ENCODE measurements around the gene UTP25. TPM values are rescaled to one million over a fixed set of nuclear protein-coding genes. Genes with fewer than 3 reads are reported as not detected.

UTP25 gene
- total RNA-seq, 1 experiment from 2014 or later: 9.5 TPM

DNA sequence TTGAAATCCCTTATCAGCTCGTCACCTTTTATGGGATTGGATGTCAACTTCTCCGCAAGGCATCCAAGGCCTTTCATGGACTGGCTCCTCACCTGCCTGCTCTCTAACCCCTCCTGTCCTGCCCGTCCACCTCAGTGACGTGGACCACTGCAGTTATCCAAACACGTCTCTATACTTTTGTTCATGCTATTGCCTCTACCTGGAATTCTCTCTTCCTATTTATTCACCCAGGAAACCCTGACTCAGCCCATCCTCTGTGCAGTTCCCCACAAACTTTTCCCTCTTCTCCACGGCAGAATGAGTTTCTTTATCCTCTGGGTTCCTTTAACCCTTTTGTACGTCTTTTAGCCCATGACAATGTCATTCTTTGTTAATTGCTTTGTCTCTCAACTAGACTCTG, 5.1 kb upstream of the UTP25 start:
- CTCF ChIA-PET: interaction anchor here (2.4 kb wide), 1 partner anchor 17 kb away, joined by 16 read pairs; the partner anchor contains the start of gene IRF6
- no peaks in the 10 kb centered on the region for H3K36me3 ChIP-seq (ENCODE audit: control insufficient read depth, insufficient read depth, low read length)
- no peak overlapping the region for H3K4me3 ChIP-seq (ENCODE audit: low read depth, low read length)
- Mint-ChIP-seq H3K4me1 (ENCODE audit: low read depth, unreplicated experiment) (peaks cover 29% of the 10 kb centered on the region), H3K36me3 (ENCODE audit: insufficient read depth, unreplicated experiment) (no peaks in the 10 kb centered on the region), H3K4me3 (ENCODE audit: unreplicated experiment) (peak overlapping the region; percentile 2), H3K27me3 (ENCODE audit: insufficient read depth, unreplicated experiment) (peaks cover 2% of the 10 kb centered on the region), H3K27ac (ENCODE audit: unreplicated experiment) (no peak overlapping the region), H3K9me3 (ENCODE audit: unreplicated experiment) (no peaks in the 10 kb centered on the region)
- H3K4me1 ChIP-seq: peaks cover 17% of the 10 kb centered on the region
- POLR2A ChIA-PET: interaction anchor here (1.0 kb wide), 1 partner anchor 17 kb away, joined by 3 read pairs; the partner anchor contains the start of gene IRF6
- H3K9me3 ChIP-seq: no peaks in the 10 kb centered on the region
- intact Hi-C loops (cut with micrococcal nuclease; ENCODE audit: unreplicated experiment): loop anchor here (1.0 kb wide), 1 partner anchor 16 kb away; the partner anchor contains the start of gene IRF6
- no peak for DNase-seq
- H3K27me3 ChIP-seq (replicated peaks; ENCODE audit: control insufficient read depth, insufficient read depth, low read length): no peaks in the 10 kb centered on the region
- TF ChIP-seq, protein P1, sequence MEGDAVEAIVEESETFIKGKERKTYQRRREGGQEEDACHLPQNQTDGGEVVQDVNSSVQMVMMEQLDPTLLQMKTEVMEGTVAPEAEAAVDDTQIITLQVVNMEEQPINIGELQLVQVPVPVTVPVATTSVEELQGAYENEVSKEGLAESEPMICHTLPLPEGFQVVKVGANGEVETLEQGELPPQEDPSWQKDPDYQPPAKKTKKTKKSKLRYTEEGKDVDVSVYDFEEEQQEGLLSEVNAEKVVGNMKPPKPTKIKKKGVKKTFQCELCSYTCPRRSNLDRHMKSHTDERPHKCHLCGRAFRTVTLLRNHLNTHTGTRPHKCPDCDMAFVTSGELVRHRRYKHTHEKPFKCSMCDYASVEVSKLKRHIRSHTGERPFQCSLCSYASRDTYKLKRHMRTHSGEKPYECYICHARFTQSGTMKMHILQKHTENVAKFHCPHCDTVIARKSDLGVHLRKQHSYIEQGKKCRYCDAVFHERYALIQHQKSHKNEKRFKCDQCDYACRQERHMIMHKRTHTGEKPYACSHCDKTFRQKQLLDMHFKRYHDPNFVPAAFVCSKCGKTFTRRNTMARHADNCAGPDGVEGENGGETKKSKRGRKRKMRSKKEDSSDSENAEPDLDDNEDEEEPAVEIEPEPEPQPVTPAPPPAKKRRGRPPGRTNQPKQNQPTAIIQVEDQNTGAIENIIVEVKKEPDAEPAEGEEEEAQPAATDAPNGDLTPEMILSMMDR (IDR thresholded peaks at IDR 0.05; ENCODE audit: insufficient read depth in 1 of 2, low read depth in 1 of 2, low read length in 1 of 2, severe bottlenecking in 1 of 2, unreplicated experiment in 1 of 2): no peak
- BruUV-seq (replicated peaks): no TSS peak

DNA sequence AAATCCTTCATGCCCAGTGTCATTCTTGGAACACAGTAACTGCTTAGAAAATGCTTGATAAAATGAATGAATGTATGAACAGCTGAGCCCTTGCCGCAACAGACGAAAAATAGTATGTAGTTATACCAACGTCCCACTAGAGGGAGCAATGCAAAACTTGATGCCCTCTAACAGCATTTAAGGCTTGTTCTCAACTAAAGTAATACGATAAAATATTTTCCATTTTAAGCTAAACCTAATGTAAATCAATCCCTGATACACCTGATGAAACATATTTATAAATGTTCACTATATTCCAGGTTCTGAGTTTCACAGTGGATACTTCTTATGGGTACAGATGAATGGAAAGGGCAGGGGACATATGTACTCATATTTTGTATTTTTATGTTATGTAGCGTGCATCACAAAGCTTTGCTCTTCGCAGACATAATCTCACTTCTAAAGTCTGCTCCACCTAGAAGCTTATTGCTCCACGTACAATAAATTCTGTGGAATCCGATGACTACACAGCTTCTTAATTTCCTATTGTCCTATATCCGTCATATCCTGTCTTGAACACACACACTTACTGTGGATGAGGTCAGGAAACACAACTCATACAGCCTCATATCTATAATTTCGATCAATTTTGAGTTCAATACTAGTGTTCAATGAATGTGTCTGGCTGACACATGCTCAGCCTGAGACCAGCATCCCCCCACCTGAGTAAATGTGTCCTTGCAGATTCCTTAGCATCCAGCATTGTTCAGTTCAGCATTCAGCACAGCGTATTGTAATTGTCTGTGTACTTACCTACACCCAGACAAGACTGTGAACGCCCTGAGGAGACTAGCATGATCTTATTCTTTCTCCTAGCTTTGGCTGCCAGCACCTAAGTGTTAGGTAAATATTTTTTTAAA, 4.4 kb upstream of the UTP25 start:
- Mint-ChIP-seq H3K4me1 (ENCODE audit: low read depth, unreplicated experiment) (peaks cover 31% of the 10 kb centered on the region), H3K27ac (ENCODE audit: unreplicated experiment) (no peak overlapping the region), H3K9me3 (ENCODE audit: unreplicated experiment) (no peaks in the 10 kb centered on the region), H3K4me3 (ENCODE audit: unreplicated experiment) (peak overlapping the region; percentile 2), H3K36me3 (ENCODE audit: insufficient read depth, unreplicated experiment) (no peaks in the 10 kb centered on the region), H3K27me3 (ENCODE audit: insufficient read depth, unreplicated experiment) (peaks cover 2% of the 10 kb centered on the region)
- TF ChIP-seq, protein P1 (IDR thresholded peaks at IDR 0.05; ENCODE audit: insufficient read depth in 1 of 2, low read depth in 1 of 2, low read length in 1 of 2, severe bottlenecking in 1 of 2, unreplicated experiment in 1 of 2): peak; percentile 68 to 73
- DNase-seq: no peak
- Histone ChIP-seq H3K36me3 (ENCODE audit: control insufficient read depth, insufficient read depth, low read length) (no peaks in the 10 kb centered on the region), H3K9me3 (no peaks in the 10 kb centered on the region), H3K27me3 (replicated peaks; ENCODE audit: control insufficient read depth, insufficient read depth, low read length) (no peaks in the 10 kb centered on the region), H3K4me3 (ENCODE audit: low read depth, low read length) (no peak overlapping the region), H3K4me1 (peaks cover 17% of the 10 kb centered on the region)
- POLR2A ChIA-PET: interaction anchor here (1.0 kb wide), 1 partner anchor 17 kb away, joined by 3 read pairs; the partner anchor contains the start of gene IRF6
- BruUV-seq (replicated peaks): no TSS peak
- CTCF ChIA-PET: interaction anchor here (0.6 to 2.4 kb wide), 3 partner anchors 17 to 169 kb away, joined by 3 to 16 read pairs (median 4); partner anchors contain the start of gene IRF6
- intact Hi-C loops (cut with micrococcal nuclease; ENCODE audit: unreplicated experiment): loop anchor here (1.0 kb wide), 1 partner anchor 17 kb away; the partner anchor contains the start of gene IRF6
